ENCODE results near the gene ZNF200.
"Not testable (repeated sequence)": the region's sequence is repeated elsewhere in the genome, so short reads cannot be mapped to it uniquely, and the experiment has no call there.

The ZNF200 gene

DNA sequence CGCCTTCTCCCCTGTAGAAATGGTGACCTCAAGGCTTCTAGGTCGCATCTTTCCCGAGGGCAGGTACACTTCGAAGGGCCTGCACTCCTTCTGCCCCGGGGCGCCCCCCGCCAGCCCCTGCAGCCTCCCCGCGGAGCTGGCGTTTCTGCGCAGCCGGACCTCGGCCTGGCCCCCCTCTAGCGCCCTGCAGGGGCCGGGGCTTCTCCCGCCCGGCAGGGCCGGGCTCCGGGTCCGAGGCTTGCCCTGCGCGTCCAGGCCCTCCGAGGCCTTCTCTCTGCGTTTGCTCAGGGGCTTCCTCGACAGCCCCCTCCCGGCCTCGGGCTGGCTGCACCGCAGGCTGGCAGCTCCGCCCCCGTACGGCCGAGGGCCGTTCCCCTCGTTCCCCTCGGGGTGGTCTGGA lies 19.4 kb upstream of the ZNF200 start:
- in situ Hi-C loops (cut with HindIII; ENCODE audit: low sequenced_read_pairs) = no loop called here

DNA sequence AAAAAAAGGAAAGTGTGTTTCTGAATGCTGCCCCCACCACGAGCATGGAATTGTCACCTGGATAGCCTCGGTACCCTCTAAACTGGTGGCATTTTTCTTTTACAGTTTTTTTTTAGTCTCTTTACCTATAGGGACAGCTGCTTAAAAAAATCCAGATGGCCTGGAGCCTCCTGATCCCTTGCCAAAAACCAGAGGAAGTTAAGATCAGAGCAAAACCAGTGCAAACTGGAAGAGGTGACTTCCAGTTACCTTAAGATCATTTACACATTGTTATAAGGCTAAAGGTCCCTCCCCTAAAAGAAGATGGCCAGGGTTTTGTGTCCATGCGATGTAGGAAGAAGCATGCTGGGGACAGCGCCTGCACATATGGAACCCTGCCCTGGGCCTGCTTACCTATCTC lies 18.0 kb upstream of the ZNF200 start:
- in situ Hi-C loops (cut with HindIII; ENCODE audit: low sequenced_read_pairs) = no loop called here

DNA sequence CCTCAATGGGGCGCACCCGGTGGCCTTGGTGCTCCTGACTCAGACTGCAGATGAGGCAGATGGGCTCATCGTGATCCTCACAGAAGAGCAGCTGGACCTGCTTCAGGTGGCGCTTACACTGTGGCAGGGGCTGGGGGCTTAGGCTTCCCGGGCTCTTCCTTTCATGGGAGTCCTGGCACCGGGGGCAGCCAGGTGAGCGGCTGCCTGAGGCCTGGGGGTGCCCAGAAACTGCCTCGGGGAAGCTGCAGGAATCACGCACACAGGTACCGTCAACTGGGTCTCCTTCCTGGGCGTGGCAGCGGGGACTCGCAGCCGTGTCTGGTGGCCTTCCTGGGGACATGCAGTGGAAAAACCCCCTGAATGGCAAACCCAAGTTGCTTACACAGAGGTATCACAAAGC lies 14.5 kb upstream of the ZNF200 start:
- in situ Hi-C loops (cut with HindIII; ENCODE audit: low sequenced_read_pairs) = loop anchor here (5.0 kb wide), 1 partner anchor 93 kb away; no protein-coding TSS in a partner anchor

DNA sequence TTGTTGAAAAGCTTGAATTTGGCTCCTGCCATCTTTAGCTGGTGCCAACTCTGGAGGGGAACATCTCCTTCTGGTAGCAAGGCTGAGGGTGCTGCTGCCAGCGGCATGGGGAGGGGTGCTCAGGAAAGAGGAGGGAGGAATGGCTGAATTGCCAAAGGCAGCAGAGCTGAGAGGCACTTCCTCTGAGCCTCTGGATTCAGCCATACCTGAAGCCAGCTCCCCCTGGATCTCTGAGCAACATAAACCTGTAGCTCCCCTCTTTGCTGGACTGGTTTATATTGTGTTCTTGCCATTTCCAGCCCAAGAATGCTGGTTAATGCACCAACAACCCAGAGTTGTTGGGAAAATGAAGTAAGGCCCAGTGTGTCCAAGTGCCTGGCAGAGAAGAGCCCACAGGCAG lies 14.1 kb upstream of the ZNF200 start:
- in situ Hi-C loops (cut with HindIII; ENCODE audit: low sequenced_read_pairs) = loop anchor here (5.0 kb wide), 1 partner anchor 93 kb away; no protein-coding TSS in a partner anchor

DNA sequence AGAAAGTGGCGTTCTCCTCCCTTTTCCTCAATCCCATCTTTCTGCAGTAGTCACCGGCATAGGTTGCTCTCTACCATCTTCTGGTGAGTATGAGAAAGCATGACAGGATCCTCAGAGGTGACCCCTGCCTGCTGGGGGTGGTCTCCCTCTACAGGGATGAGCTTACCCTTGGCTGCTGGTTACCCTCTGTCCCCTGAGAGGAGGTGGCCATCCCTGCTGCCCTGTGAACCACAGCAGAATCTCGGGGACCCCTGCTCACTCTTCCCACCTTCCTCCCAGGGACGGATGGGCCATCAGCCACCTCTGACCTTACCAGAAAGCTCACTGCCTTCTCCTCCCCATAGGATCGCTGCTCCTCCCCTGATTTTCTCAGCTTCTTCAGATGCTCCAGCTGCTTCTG lies 13.6 kb upstream of the ZNF200 start:
- in situ Hi-C loops (cut with HindIII; ENCODE audit: low sequenced_read_pairs) = loop anchor here (5.0 kb wide), 1 partner anchor 94 kb away; no protein-coding TSS in a partner anchor

DNA sequence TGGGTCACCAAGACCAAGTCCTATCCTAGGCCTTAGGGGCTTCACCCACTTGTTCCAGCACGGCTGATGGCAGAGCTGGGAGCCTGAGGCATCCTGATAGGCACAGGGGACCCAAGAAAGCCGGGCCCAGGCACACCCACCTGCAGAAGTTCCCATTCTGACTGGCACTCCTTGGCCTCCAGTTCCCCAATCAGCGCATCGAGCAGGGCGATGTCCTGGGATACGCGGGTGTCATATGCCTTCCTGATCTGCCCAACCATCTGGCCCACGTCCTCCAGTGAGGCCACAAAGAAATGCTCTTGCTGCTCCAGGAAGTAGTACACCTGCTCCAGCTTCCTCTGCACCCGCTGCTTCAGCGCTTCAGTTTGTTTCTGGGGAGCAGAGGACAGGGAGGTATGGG lies 11.9 kb upstream of the ZNF200 start:
- in situ Hi-C loops (cut with HindIII; ENCODE audit: low sequenced_read_pairs) = loop anchor here (5.0 kb wide), 1 partner anchor 95 kb away; no protein-coding TSS in a partner anchor

DNA sequence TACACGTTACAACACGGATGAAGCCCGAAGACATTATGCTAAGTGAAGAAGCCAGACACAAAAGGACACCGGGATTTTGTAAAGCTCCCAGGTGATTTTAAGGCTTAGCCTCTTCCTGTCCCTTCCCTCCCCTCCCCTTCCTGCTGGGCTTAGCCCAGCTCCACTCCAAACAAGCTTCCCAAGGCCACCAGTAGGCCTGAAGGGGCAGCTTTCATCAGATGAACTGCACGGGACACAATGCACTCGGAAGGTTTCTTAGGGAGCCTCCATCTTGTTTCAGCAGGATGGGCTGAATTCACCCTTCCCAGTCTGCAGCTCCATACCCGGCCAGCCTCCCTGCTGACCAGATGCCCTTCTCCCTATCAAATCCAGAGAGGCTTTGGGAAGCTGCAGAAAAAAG lies 11.0 kb upstream of the ZNF200 start:
- in situ Hi-C loops (cut with HindIII; ENCODE audit: low sequenced_read_pairs) = loop anchor here (5.0 kb wide), 1 partner anchor 96 kb away; no protein-coding TSS in a partner anchor

DNA sequence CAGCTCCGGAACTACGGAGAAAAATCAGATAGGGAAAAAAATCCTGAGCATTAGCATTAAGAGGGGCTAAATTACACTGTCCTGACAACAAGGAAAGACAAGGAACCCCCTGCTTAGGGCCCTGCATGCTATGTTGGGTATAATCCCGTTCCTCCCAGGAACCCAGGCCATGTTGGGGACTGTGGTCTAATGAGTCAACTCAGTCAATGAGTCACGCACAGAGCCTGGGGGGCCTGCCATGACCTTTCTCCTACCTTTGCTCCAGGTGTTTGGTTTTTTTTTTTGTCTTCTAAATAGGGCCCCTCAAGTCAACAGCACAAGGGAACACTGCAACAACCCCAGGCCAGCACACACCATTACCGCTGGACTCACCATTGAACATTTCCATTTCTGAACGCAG lies 8.9 kb upstream of the ZNF200 start:
- in situ Hi-C loops (cut with HindIII; ENCODE audit: low sequenced_read_pairs) = no loop called here

DNA sequence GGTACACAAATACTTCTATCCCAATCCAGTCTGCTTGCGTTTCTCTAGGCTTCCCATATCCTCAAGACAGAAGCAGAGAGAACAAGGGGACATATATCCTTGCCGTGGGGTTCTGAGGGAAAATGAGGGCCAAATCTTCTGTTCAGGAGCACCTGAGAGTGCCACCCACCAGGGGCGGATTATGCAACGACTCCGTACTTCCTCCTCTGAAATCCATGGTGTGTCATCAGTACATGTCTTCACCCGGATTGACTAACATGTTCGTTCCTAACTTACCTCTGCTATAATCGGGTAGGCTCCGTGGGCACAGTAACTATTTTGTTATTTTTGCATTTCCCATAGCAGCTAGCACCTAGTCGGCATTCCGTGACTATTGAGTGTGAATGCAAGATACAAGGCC lies 7.8 kb upstream of the ZNF200 start:
- in situ Hi-C loops (cut with HindIII; ENCODE audit: low sequenced_read_pairs) = no loop called here

DNA sequence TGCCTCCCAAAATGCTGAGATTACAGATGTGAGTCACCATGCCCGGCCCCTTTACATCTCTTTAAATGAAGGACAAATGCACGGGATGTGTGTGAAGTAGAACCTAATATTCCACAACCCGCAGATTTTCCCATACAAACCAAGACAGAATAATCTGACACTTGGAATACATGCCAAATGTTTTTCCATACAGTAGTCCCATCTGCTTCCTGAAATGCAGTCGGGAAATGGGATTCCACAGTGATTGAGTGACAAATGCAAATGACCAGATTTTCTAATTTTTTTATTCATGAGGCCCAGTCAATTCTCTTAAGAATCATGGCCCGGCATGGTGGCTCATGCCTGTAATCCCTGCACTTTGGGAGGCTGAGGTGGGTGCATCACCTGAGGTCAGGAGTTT lies 6.8 kb upstream of the ZNF200 start:
- in situ Hi-C loops (cut with HindIII; ENCODE audit: low sequenced_read_pairs) = no loop called here

DNA sequence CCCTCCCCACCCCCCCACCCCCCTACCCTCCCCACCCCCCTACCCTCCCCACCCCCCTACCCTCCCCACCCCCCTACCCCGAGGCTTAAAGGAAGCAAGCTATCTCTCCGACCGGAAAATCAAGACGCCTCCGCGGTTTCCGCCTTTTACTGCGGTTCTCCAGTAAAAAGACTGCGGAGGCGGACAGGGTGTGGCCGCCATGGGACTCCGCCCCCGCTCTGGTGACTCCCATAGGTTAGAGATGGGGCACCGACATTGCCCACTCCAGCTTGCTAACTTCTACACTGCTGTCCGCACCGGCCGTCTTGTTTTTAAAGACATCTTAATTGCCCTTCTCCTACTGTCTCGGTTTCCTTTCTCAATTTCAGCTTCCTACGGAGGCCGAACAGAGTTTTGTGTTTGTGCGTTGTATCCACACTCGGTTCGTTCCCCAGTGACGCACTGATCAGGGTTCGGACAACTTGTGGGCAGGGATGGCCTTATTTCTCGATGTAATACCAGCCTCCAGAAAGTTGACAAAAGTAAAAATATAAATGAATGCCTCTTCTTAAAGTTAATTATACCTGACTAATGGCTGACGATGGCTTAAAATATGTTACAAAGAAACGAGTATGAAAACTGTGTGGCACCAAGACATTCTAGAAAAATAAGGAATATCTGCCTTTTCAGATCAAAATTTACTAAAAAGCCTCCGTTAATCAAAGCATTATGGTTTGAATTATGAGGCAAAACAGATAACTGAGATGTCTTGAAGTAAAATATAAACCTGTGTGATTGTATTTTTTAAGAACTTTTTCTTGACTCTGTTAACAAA lies 1.1 kb upstream of the ZNF200 start:
- in situ Hi-C loops (cut with HindIII; ENCODE audit: low sequenced_read_pairs) = no loop called here

DNA sequence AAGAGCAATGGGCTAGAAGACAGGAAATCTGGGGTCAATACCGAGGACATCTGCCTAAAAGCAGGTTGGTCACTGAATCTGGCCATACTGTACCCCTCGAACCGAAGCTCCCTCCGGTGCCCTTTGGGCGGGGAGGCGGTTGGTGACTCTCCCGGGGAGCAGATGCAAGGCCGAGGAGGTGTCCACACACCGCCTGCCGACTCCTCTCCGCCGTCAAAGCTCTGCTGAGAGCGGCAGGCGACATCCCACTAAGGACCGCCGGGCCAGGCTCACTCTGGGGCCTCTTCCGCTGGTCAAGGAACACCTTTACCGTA lies 458 bp downstream of the ZNF200 start:
- in situ Hi-C loops (cut with HindIII; ENCODE audit: low sequenced_read_pairs) = no loop called here

DNA sequence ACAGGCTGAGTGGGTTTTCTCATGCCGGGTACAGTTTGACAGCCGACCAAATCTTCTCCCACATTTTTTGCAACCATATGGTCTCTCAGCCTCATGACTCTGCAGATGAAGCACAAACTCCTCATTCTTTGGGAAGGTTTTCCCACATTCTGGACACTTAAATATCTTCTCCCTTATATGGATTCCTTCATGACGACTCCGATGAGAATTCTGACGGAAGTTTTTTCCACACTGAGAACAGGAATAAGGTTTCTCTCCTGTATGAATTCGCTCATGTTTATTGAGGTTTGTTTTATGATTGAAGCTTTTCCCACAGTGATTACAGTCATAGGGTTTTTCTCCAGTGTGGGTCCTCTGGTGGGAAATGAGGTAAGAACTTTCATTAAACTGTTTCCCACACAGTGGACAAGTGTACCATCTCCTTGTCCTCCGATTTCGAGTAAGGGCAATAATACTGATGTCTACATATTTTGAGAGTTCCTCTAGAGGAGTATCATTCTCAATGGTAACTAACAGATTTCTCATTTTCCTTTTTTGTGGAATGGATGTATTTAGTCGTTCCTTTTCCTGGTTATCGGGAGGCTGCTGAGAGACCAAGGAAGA lies 10.9 kb downstream of the ZNF200 start:
- in situ Hi-C loops (cut with HindIII; ENCODE audit: low sequenced_read_pairs) = no loop called here

DNA sequence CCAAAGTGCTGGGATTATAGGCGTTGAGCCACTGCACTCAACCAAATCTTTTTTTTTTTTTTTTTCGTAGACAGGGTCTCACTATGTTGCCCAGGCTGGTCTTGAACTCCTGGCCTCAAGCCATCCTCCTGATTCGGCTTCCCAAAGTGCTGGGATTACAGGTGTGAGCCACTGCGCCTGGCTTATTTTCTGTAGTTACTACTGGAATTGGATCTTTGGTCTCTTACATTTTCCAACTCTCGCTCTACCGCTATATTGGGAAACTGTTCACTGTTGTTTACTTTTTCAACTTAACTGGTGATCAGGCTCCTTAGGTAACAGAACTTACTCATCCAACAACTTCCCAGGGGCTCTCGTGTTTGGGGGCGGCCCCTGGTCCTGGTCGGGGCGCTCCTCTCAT lies 14.1 kb downstream of the ZNF200 start:
- in situ Hi-C loops (cut with HindIII; ENCODE audit: low sequenced_read_pairs) = no loop called here

DNA sequence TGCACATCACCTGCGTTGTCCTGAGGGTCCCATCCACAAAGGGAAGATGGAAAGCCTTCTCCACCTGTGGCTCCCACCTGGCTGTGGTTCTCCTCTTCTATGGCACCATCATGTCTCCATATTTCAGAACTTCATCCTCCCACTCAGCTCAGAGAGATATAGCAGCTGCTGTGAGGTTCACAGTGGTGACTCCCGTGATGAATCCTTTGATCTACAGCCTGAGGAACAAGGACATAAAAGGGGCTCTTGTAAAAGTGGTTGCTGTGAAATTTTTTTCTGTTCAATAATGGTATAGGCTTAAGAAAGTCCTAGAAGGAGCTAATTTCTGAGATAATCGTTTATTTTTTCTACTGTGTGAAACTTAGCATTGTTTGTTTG lies 18.7 kb downstream of the ZNF200 start:
- in situ Hi-C loops (cut with HindIII; ENCODE audit: low sequenced_read_pairs) = no loop called here

DNA sequence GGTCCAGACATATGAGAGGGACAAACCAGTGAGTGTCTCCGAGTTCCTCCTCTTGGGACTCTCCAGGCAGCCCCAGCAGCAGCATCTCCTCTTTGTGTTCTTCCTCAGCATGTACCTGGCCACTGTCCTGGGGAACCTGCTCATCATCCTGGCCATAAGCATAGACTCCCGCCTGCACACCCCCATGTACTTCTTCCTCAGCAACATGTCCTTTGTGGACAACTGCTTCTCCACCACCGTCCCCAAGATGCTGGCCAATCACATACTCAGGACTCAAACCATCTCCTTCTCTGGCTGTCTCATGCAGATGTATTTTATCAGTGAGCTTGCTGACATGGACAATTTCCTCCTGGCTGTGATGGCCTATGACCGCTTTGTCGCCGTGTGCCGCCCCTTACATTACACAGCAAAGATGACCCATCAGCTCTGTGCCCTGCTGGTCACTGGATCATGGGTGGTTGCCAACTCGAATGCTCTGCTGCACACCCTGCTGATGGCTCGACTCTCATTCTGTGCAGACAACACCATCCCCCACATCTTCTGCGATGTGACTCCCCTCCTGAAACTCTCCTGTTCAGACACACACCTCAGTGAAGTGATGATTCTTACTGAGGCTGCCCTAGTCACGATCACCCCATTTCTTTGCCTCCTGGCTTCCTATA lies 19.2 kb downstream of the ZNF200 start:
- in situ Hi-C loops (cut with HindIII; ENCODE audit: low sequenced_read_pairs) = no loop called here

DNA sequence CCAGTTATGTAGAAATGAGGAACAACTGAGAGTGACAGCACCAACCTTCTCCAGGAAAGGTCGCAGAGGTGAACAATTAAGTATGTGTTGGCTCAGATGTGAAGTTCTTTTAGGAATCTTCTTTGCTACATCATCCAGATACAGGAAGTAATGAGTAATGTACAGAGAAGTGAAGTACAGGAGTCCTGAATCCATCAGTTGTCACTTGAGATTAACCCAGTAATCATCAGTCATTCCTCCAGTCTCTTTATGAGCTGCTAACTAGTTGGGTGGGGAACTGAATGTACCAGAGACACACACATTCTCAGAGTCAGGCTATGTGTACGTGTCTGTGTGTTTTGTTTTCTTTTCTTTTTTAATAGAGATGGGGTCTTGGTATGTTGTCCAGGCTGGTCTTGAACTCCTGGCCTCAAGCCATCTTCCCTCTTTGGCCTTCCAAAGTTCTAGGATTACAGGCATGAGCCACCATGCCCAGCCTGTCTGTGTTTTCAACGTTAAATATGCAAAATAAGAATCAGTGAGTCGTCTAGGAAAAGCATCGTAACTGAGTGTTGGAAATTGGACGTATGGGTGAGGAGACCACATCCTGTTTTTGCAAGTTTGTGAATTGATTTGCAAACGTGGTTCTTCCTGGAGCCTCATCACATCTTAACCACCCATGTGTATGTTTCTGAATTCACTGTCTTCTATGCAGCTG lies 19.9 kb downstream of the ZNF200 start:
- in situ Hi-C loops (cut with HindIII; ENCODE audit: low sequenced_read_pairs) = no loop called here

DNA sequence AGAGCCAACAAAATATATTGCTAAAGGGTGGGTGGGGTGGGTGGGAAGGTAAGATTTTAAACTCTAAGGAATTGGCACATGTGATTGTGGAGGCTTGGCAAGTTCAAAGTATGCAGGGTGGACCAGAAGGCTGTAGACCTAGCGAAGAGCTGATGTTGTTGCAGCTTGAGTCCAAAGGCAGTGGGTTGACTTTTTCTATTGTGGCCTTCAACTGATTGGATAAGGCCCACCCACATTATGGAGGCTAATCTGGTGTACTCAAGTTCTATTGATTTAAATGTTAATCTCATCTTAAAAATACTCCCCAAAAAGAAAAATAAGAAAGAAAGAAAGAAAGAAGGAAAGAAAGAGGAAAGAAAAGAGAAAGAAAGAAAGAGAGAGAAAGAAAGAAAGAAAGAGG lies 22.4 kb downstream of the ZNF200 start:
- in situ Hi-C loops (cut with HindIII; ENCODE audit: low sequenced_read_pairs) = no loop called here

DNA sequence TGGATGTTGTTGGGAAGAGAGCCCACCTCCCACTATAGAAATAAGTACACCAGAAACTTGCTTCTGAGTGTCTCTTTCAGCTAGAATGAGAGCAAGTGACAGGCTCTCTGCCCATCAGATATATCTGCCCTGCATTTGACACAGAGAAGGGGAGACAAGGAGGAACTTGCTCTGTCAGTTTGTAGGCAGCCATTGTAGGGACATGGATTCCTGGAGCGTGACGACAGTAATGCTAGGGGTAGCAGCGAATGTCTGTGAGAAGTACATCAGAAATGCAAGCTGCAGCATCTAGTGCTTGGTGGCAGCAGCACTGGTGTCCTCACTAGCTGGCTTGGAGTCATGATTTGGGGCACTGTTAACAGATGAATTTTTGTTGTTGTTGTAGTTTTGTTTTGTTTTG lies 23.0 kb downstream of the ZNF200 start:
- in situ Hi-C loops (cut with HindIII; ENCODE audit: low sequenced_read_pairs) = no loop called here

DNA sequence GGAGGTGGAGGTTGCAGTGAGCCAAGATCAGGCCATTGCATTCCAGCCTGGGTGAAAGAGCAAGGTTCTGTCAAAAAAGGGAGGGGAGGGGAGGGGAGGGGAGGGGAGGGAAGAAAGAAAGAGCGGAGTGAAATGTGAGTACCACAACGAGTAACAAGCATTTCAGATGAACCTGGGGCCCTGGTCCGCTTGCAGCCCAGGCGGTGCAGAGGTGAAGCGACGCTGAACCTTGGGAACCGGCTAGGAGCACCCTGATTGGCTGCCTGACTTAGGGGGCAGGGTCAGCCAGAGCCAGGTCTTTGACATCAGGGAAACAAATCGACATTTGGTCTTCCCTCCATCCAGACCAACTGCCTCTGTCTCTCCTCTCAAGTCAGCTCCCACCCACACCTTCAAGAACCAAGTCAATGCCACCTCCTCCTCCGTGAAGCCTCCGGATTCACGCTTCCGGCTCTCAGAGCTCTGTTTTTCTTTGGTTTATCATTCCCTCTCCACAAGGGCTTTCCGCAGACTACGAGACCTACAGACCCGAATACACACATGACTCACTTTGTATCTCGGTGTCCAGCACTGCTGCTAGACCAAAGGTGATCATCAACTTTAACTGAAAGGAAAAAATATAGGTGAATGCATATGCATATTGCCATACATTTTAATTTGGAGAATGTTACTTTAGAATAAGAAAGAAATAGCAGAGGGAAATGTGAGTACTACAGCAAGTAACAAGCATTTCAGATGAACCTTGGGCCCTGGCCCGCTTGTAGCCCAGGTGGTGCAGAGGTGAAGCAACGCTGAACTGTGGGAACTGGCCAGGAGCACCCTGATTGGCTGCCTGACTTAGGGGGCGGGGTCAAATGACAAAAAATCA lies 27.6 kb downstream of the ZNF200 start:
- in situ Hi-C loops (cut with HindIII; ENCODE audit: low sequenced_read_pairs) = no loop called here

DNA sequence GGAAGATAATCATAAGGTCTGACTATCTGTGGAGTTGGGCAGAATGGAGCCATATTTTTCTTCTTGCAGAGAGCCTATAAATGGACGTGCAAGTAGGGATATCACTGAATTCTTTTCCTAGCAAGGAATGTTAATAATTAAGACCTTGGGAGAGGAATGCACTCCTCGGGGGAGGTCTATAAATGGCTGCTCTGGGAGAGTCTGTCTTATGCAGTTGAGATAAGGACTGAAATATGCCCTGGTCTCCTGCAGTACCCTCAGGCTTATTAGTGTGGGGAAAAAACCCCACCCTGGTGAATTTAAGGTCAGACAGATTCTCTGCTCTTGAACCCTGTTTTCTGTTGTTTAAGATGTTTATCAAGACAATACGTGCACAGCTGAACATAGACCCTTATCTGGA lies 29.0 kb downstream of the ZNF200 start:
- in situ Hi-C loops (cut with HindIII; ENCODE audit: low sequenced_read_pairs) = not testable (repeated sequence)
